ENCODE measurements around the gene OGDH.
A peak's percentile ranks its signal among the peaks of the same experiment; 100 is the strongest.
"Not testable (repeated sequence)": the region's sequence is repeated elsewhere in the genome, so short reads cannot be mapped to it uniquely, and the experiment has no call there.

OGDH gene

DNA sequence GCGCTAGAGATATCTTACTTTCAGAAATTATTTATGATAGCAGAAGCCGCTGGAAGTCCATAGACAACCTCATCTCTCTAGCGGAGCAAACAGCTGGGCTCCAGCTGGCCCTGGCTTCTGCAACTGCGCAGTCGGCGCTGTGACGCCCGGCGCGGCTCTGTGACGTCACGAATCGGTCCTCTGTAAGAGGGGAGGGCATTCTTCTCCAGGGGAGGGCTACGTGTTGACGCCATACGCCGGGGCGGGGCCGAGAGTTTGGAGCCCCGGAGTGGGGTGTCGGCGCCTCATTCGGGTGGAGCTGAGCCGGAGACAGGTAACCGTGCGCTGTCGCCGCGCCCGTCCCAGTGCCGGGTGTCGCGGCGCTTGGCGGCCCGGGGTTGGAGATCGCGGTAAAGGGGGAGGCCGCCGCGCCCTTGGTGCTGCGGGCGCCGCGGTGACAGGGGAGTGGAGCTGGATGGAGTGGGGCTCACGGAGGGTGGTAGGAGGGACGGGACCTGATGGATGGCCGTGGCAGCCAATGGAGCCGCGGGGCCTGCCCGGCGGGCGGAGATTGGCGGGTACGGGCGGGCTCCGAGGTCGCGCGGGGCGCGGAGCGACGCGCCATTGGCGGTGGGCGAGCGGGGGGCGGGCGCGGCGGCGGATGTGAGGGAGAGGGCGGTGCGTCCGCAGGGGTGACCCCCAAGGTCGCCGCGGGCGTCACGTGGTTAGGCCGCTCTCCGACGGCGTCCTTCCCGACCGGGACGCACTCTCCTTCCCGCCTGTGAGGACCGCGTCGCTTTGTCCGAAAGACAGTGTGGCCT, at the start of gene OGDH:
OGDH (plus strand) TSS at position 287 of the 800 bp plus-strand sequence. CDS start 17,717 bp downstream, outside the sequence.
- DNase-seq: peak; percentile 98

DNA sequence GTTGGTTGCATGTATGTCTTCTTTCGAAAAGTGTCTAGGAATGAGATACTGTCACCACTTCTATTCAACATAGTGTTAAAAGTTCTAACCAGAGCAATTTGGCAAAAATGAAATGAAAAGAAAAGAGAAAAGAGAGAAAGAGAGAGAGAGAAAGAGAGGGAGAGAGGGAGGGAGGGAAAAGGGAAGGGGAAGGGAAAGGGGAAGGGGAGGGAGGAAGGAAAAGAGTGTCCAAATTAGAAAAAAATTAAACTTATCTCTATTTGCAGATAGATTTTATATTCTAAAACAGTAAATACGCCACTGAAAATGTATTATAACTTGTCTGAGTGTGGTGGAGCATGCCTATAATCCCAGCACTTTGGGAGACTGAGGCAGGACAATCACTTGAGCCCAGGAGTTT, 48.9 kb upstream of the OGDH start:
- no peak for DNase-seq

DNA sequence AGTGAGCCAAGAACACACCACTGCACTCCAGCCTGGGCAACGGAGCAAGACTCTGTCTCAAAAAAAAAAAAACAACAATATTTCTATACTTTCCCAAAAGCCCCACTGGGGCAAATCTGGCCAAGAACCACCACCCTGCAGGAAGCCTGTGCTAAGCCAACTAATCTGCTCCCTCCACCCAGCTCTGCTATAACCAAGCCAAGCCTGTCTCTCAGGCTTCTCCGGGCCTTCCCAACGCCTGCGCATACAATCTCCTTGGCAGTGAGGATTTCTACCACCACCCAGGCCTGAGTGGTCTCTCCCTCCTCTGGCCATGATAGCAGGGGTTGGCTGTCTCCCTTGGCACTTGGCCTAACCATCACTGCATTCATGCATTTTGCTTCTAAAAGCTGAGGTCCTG, 46.9 kb upstream of the OGDH start:
- no peak for DNase-seq

DNA sequence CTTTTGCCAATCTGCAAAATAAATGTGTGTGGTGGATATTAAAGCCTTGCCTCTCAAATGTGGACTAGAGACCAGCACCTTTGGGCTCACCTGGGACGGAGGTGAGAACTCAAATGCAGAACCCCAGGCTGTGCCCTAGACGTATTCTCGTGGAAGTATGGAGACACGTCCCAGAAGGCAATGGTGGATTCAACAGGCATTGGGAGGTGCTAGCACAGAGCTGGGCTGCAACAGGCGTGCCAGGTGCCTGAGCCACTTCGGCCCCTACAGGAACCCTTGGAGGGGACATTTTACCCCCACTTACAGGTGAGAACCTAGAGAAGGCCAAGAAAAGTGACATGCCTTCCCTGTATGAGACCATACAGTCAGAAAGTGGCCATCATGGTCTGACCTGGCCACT, 44.9 kb upstream of the OGDH start:
- no peak for DNase-seq

DNA sequence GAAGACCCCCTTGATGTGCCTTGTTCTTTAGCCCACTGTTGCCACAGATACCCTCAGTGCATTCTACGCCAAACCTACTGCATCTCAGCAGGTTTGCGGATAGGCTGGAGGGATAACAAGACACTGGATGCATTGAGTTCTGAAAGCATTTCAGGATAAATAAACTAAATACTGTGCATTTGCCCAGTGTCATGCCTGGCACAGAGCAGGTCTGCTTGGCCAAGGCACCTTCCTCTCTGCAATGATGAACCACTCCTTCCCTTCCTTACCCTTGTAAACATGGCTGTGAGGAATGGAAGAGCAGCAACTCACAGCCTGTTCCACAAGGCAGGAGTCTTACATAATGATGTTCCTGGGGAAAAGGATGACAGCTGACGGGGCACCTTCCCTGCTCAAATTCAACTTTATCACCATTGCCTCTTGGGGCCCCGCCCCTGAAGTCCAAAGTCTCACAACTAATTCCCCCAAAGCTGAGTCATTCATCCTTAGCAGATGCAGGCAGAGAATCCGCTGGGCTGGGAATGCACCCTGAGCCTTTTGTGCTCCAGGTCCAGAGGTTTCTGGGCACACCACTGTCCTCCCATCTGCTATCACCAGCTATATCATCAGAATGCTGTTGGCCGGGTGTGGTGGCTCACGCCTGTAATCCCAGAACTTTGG, 44.3 kb upstream of the OGDH start:
- no peak for DNase-seq

DNA sequence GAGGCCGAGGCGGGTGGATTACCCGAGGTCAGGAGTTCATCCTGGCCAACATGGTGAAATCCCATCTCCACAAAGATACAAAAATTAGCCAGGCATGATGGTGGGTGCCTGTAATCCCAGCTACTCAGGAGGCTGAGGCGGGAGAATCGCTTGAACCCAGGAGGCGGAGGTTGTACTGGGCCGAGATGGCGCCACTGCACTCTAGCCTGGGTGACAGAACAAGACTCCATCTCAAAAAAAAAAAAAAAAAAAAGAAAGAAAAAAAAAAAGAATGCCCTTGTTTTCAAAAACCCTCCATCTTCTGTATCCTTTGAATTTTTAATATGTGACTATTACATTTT, 43.8 kb upstream of the OGDH start:
- not testable (repeated sequence) for DNase-seq

DNA sequence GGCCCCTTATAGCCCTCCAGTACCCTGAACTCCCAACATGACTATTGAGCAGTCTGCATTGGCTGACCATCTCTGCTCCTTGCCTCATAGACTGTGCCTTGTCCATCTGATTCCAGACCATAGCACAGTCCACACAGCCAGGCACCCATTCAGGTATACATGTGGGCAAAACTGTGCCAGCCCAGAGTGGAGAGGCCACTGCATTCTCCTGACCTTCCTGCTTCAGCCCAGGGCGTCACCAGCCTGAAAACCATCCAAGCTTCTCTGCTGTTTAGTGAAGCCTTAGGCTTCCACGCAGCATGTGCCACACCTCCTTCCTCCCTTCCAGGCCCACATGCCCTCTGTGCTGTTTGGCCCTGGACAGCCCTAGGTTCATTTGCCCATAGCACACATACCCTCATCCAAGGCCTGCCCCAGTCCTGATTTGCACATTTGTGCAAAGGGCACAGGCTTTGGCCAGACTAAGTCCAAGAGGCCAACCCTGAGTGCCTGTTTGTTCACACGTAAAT, 43.2 kb upstream of the OGDH start:
- DNase-seq: no peak

DNA sequence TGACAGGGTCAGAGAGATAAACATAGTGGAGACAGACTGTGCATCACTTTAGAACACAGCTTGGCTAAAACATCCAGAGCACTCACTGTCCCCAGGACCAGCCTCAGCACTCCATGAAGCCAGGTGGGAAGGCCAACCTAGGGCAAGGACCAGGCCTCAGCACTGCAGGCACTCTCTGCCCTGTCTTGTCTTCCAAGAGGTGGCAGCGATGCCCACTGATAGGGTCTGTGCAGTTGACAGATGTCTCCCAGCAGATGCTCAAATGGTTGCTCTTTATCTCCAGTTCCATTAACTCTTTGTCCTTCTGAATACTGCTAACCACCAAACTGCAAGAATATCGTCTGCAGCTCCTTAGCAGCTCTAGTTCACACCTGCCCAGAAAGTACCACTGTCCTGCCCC, 41.8 kb upstream of the OGDH start:
- no peak for DNase-seq

DNA sequence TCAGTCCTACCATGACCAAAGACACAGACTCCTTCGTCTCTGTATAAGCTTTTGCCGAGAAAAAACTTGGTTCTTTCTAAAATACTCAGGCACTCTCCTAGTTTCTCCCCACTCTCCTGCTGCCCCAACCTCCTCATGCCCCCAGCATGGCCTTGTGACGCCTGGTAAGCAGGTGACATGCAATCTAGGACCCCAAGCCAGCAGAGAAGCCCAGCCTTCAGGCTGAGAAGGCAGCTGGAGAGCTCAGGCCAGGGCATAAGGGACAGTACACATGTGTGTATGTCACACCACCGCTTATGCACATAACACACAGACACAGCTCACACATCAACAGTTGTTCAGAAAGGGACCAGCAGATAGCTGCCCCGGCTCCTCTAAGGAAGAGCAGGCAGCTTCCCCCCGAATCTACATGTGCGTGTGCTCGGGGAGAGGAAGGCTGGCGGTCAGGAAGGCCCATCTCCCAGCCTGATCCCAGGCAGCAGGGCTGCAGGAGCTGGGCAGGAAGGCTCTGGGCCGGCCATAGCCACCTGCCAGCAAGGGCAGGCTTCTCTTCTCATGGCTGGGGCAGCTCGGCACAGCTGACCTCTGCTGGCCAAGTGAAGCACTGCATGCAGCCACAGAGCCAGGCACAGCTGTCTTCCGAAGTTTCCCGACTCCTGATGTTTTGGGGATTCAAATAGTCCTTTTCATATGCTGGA, 41.2 kb upstream of the OGDH start:
- DNase-seq: peak; percentile 58 to 64

DNA sequence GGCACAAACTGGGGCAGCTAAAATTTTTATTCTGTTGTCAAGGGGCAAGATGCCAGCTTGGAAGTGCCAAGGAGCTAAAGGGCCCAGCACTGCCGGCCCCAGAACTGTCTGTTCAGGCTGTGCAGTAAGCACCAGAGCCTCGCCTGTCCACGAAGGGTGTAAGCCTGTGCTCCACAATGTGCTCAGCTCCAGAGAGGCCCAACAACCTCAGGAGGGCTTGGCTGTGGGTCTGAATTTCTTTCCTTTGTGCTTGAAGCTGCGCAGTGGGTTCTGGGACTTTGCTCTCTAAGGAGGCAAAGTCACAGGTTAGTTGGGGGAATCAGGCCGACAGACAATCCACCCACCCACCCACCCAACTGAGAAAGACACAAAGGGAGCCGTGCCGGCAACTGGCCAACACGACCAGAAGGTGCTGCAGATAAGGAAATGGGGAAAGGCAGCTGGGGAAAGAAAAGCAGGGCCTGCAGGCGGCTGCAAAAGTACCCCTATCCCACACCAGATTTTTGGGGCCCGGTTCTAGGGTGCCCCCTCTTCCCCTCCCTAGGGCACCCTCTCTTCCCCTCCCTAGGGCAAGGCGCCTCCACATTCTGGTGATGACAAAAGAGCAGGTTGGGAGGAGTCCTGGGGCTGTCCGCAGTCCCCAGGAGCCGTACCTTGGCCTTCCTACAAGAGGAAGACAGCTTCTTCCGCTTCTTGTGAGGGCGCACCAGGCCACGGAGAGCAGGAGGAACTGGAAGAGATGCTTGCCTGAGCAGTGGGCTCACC, 40.5 kb upstream of the OGDH start:
- no peak for DNase-seq

DNA sequence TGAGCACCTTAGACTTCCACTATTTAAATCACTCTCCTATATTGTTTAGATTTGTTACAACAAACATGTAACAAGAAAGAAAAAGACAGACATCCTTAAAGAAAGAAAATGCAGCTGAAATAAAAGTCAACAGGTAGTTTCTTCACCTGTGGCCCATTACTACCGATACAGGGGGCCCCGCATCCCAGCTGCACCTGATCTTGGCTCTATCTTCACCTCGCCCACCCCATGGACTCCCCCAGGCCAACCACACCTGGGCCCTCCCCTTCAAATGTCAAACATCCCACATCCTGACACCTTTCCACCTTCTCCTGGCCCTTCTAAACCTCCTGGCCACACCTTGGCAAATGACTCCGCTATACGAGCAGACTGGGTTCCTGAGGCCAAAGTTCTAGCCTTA, 39.7 kb upstream of the OGDH start:
- DNase-seq: no peak

DNA sequence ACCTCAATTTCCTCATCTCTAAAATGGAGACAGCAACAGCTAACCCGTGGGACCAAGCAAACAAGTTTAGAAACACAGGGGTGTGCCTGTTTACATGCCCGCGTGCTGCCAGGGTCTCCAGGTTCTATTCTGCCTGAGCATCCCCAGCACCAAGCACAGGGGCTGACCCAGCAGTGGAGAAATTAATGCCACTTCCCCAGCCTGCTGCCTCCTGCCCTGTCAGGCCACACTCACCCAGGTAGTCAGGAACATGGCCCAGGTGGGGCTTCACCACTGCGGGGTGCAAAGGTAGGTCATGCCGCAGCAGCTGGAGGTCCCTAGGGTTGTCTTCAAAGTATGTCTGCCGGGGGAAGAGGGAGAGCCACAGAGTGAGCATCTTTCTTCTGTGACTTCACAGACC, 38.5 kb upstream of the OGDH start:
- DNase-seq: no peak

DNA sequence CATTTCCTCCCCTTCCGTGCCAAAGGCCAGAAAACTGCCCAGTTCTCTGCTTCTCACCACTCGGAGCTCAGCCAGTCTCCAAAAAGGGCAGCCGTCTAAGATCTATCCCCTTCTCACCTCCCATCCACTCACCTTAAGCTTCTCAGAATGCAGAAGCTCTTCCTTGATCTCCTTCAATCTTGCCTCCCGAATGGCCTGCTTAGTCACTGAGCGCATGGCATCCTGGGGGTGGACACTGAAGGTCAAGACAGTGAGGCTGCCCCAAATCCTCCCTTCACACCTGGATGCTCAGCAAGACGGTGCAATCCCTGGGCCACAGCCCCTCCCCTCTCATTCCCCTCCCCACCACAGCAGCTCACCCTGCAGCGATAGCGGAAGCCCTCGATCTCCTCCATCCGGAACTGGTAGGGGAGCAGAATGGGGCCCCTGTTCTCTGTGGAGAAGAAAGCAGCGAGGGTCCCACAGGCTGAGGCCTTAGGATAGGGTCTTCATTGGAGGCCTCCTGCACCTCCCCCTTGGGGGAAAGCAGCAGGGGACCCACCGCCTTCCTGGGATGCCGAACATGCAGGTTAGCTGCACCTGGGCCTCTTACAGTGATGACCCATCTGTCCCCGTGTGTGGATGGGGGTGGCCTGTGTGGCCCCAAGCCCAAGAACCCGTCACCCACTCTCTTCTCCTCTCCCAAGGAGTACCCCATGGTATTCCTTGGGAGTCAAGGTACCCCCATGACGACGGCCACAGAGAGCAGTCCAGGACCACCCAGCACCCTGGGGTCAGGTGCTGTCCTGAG, 37.5 kb upstream of the OGDH start:
- no peak for DNase-seq

DNA sequence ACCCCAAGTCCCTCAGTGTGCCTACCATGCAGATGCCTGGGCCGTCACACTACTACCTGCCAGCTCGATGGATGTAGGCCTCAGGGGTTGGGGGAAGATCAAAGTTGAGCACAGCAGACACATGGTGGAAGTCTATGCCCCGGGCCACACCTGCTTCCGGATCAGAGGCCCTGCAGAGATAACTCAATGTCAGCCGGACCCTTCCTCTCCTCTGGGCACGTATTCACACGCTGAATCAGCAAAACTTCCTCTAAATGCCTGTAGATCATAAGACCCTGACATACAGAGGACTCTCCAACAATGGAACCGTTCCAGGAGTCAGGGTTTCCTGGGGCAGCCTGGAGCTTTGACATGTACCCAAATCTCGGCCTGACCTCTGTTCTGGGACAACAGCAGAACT, 36.5 kb upstream of the OGDH start:
- DNase-seq: no peak

DNA sequence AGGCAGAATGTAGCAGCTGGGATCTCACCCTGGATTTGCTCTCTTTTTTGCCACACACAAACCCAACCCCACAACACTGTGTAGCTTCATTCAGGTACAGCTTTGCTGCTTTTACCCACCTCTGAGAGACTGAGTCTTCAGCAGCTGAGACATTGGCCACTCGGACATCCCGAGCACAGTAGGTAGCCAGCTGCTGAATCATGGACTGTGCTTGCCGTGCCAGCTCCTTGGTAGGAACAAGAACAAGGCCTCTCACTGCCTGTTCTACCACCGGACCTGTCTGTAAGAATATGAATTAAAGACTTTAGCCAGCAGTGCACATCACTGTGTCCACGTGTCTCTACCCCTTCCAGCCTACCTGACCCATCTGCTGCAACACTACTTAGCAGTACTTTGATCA, 33.7 kb upstream of the OGDH start:
- no peak for DNase-seq

DNA sequence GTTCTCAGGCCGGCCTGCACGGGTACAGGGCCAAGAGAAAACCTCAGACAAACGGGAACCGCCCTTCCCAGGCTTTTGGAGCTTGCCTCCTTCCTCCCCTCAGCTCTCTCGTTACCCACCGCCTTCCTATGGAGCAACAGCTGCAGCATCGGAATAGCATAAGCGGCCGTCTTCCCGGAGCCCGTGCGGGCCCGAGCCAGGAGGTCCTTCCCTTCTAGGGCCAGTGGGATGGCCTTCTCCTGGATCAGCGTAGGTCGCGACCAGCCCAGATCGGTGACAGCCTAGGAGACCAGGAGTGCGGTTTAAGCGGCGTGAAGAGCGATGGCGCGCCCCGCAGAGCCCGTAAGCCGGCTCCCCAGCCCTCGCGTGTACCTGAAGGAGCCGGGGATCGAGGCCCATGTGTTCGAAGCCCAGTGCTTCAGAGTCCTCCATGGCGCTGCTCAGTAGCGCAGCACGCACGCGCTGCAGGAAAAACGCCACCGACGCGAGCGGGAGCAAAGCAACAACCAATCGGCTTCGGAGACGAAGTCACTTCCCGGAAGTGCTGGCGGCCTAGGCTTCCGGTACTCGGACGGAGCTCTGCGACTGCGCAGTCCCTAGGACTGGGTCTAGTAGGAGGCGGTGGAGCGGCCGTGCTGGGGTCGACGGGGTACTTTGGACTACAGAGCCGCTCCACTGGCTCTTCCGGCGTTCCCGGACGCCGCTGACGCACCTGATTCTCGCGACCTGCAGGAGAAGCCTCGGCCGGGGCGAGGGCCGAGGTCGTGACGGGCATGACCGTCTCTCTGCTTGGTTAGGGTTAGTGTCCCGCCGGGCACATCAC, 32.8 kb upstream of the OGDH start, which contains the start of gene DDX56:
DDX56 (minus strand) TSS at position 445 of the 823 bp plus-strand sequence; CDS start at position 432, 13 bp downstream.
- peak; percentile 89 to 92 for DNase-seq

DNA sequence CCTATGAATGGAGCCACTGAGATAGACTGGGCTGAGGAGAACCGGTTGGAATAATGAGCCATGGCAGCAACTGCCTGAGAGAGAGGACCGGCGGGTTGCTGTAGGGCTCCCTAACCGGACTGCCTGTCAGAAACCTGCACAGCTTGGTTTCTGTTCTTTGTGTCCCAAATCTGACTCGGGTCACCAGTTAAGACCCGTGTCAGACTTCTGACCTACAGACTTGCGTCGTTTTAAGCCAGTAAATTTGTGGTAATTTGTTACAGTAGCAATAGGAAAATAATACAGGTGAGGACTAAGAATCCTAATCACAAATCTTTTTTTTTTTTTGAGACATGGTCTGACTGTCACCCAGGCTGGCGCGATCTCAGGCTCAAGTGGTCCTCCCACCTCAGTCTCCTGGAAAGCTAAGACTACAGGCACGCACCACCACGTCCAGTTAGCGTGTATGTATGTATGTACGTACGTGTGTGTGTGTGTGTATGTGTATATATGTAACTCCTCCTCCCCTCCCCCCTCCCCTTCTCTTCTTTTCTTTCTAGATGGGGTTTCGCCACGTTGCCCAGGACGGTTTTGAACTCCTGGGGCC, 32.0 kb upstream of the OGDH start:
- DNase-seq: peak in 1 of 2 donors; percentile 16

DNA sequence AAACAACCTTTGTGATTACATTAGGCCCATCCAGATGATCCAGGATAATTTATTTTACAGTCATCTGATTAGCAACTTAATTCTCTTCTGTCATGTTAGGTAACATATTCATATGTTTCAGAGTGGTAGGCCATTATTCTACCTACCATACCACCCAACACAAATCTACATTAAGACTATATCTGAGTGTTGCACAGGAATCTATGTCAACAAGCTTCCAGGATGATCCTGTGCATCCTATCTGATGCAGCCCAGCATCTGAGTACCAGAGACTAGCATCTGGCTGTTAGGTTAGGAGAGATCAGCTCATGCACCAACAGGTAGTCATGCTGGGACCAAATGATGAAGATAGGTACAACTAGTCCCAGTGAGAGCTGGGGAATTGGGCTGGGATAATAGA, 31.4 kb upstream of the OGDH start:
- no peak for DNase-seq

DNA sequence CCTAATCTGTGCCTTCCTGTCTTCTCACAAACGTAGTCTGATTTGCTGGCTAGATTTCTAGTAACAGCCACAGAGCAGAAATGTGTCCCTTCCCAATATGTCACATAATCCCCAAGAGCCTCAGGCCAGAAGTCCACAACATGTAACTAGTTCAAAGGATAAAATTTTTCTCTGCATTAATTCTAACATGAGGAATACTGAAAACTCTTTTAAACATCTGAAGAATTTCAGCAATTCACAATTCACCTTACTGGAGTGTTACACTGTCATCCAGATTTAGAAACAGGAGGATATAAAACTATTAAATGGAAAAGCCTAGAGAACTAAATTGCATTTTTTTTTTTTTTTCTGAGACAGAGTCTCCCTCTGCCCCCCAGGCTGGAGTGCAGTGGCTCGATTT, 30.2 kb upstream of the OGDH start:
- no peak for DNase-seq

Measured in stimulated activated CD4-positive, alpha-beta T cell treated with anti-CD3 and anti-CD28 coated beads, Interleukin-2, amount 100 ng/mL, for 48 hours (primary cell).